Mucosa of descending colon (tissue), 3 donors: Measurements from ENCODE around the gene NUP160. TPM values are rescaled to one million over a fixed set of nuclear protein-coding genes. Genes with fewer than 3 reads are reported as not detected.
"Not testable (repeated sequence)": the region's sequence is repeated elsewhere in the genome, so short reads cannot be mapped to it uniquely, and the experiment has no call there.

Experiments used
- ATAC-seq: fragments of 200-7000 bp; cut with Tn5 transposase; one replicate; pipeline ENCODE4 v1.9.1; 2020; ENCODE audit warnings: mild to moderate bottlenecking, moderate library complexity
- DNase-seq, 3 donors: peaks; one replicate each; pipeline ENCODE4 v3.0.0-alpha.2; 2020
- H3K36me3 ChIP-seq: fragments of 200-600 bp; one replicate; pipeline ENCODE4 v1.8.0; 2021; ENCODE audit warnings: low read depth, mild to moderate bottlenecking
- H3K4me1 ChIP-seq: fragments of 200-600 bp; one replicate; pipeline ENCODE4 v1.8.0; 2021; ENCODE audit warnings: low read depth, mild to moderate bottlenecking
- H3K4me3 ChIP-seq: fragments of 200-600 bp; one replicate; pipeline ENCODE4 v1.8.0; 2021; ENCODE audit warnings: mild to moderate bottlenecking
- H3K9me3 ChIP-seq: fragments of 200-600 bp; one replicate; pipeline ENCODE4 v1.8.0; 2021; ENCODE audit warnings: mild to moderate bottlenecking
- CTCF ChIP-seq: fragments of 200-600 bp; IDR thresholded peaks from one replicate; pipeline ENCODE4 v1.8.0; 2022; ENCODE audit warnings: antibody characterized with exemption, mild to moderate bottlenecking
- intact Hi-C, 2 donors: fragments of 100-400 bp; cut with DNase I in 1 of 2; cut with micrococcal nuclease in 1 of 2; formaldehyde crosslinking; loops; one replicate each; pipeline versions ENCODE4 v1.11.0 to v1.11.1; 2022; cut with DNase I, micrococcal nuclease
- total RNA-seq, 3 donors: library from RNA; stranded (reverse); fragmentation: NEBNext Ultra II Directional in 2 of 3; extraction: Animal tissue kit (Norgen Biotek cat#: 25700) in 2 of 3; gene quantifications; one replicate each; pipeline versions ENCODE4 v1.2.1 to v1.2.4, GENCODE V29; 2021 to 2023
- donor health status: DM: no; HTN: no; CAD: no; lungs with moderate emphysema.
- donor health status: DM: no; HTN: no; CAD: no.
- donor health status: DM: no; HTN: yes; CAD: no.

Gene NUP160
- total RNA-seq, 3 donors from 2014 or later, result 24.3 to 28.4 (median 28.2) TPM

- DNase-seq (no peak), ATAC-seq (peak; percentile 45)
- Histone ChIP-seq H3K4me1 (peaks cover 11% of the 10 kb centered on the region), H3K36me3 (peaks cover 7% of the 10 kb centered on the region), H3K9me3 (no peaks in the 10 kb centered on the region), H3K4me3 (no peak overlapping the region)
- TF ChIP-seq CTCF, result no peak
- intact Hi-C loops, result no loop called here
Observed at GRCh38 chr11:47783087-47783610, 65.0 kb downstream of the NUP160 start.

GRCh38 chr11:47778878-47779483, 69.2 kb downstream of the NUP160 start:
- DNase-seq, result no peak
- peaks cover 1% of the 10 kb centered on the region for H3K4me1 ChIP-seq
- no peak for ATAC-seq
- H3K4me3 ChIP-seq, result no peak overlapping the region
- TF ChIP-seq CTCF, result no peak
- intact Hi-C loops, result no loop called here
- H3K36me3 ChIP-seq, result peaks cover 7% of the 10 kb centered on the region
- no peaks in the 10 kb centered on the region for H3K9me3 ChIP-seq

GRCh38 chr11:47775240-47775869, 72.8 kb downstream of the NUP160 start:
- Histone ChIP-seq H3K9me3 (no peaks in the 10 kb centered on the region), H3K4me3 (no peak overlapping the region), H3K4me1 (no peaks in the 10 kb centered on the region), H3K36me3 (peaks cover 6% of the 10 kb centered on the region)
- DNase-seq, result no peak
- no peak for TF ChIP-seq CTCF
- intact Hi-C loops, result no loop called here
- ATAC-seq, result no peak

GRCh38 chr11:47773882-47774281, 74.3 kb downstream of the NUP160 start:
- Histone ChIP-seq H3K9me3 (no peaks in the 10 kb centered on the region), H3K4me3 (no peak overlapping the region), H3K4me1 (no peaks in the 10 kb centered on the region), H3K36me3 (no peaks in the 10 kb centered on the region)
- DNase-seq, result no peak
- intact Hi-C loops, result no loop called here
- no peak for TF ChIP-seq CTCF
- no peak for ATAC-seq

GRCh38 chr11:47769556-47769955, 78.6 kb downstream of the NUP160 start:
- DNase-seq, ATAC-seq, H3K9me3 ChIP-seq, H3K4me1 ChIP-seq, H3K4me3 ChIP-seq, H3K36me3 ChIP-seq: not testable (repeated sequence)
- intact Hi-C loops, result loop anchor here in 1 of 2 donors (5.0 kb wide), 1 partner anchor 127 kb away; the partner anchor contains the start of gene MTCH2

GRCh38 chr11:47768101-47768612, 80.0 kb downstream of the NUP160 start:
- peak overlapping the region; percentile 14 for H3K4me3 ChIP-seq
- no peaks in the 10 kb centered on the region for H3K9me3 ChIP-seq
- H3K4me1 ChIP-seq, result peaks cover 7% of the 10 kb centered on the region
- no peak for TF ChIP-seq CTCF
- intact Hi-C loops, result loop anchor here in 1 of 2 donors (5.0 kb wide), 1 partner anchor 126 kb away; the partner anchor contains the start of gene MTCH2
- DNase-seq (peak; percentile 74 to 83 (median 81)), ATAC-seq (peak; percentile 47)
- no peaks in the 10 kb centered on the region for H3K36me3 ChIP-seq
